PC-3 (cell line): ENCODE measurements around the gene ARHGAP28. TPM values are rescaled to one million over a fixed set of nuclear protein-coding genes. Genes with fewer than 3 reads are reported as not detected.
"Not testable (repeated sequence)": the region's sequence is repeated elsewhere in the genome, so short reads cannot be mapped to it uniquely, and the experiment has no call there.

Source experiments
- ATAC-seq: fragments of 200-7000 bp; cut with Tn5 transposase; 2 replicates; pipeline ENCODE4 v1.9.1; 2020; ENCODE audit warnings: mild to moderate bottlenecking, moderate library complexity
- BruUV-seq: library from RNA; stranded (reverse); fragments of 400-500 nt; replicated peaks from 2 replicates; lab custom pipeline; 2021; lab: Mats Ljungman, UMichigan
- CTCF ChIA-PET: fragments of 300-600 bp; sonication (Branson Sonifier 250); formaldehyde crosslinking; loops from one replicate; lab custom pipeline; 2022; ENCODE audit warnings: antibody characterized with exemption; lab: Charles Lee
- POLR2A ChIA-PET: fragments of 300-600 bp; sonication (Branson Sonifier 250); formaldehyde crosslinking; loops from one replicate; lab custom pipeline; 2022; ENCODE audit warnings: antibody characterized with exemption; ENCODE audit not compliant: unreplicated experiment; lab: Charles Lee
- DNase-seq: peaks from one replicate; pipeline ENCODE4 v3.0.0-alpha.2; 2015
- H2AFZ ChIP-seq: fragments of 300-600 bp; sonication (generic); 2 replicates; pipeline ENCODE4 v1.6.0; 2016; ENCODE audit warnings: antibody characterized with exemption, low read length
- H3F3A ChIP-seq: fragments of 300-600 bp; sonication (generic); one replicate; pipeline ENCODE4 v1.6.0; 2017; ENCODE audit warnings: antibody characterized with exemption, low read length, control low read depth, mild to moderate bottlenecking; ENCODE audit not compliant: unreplicated experiment
- H3K27ac ChIP-seq: fragments of 300-600 bp; sonication (generic); 2 replicates; pipeline ENCODE4 v1.5.1; 2016; ENCODE audit warnings: mild to moderate bottlenecking, low read length
- H3K27me3 ChIP-seq: fragments of 300-600 bp; sonication (generic); 2 replicates; pipeline ENCODE4 v1.6.1; 2016; ENCODE audit warnings: low read length, mixed read lengths
- H3K36me3 ChIP-seq: fragments of 300-600 bp; sonication (generic); 2 replicates; pipeline ENCODE4 v1.6.1; 2016; ENCODE audit warnings: low read depth, mixed run types, low read length, mixed read lengths
- H3K4me1 ChIP-seq: fragments of 300-600 bp; sonication (generic); 2 replicates; pipeline ENCODE4 v1.5.1; 2016; ENCODE audit warnings: low read length; ENCODE audit not compliant: insufficient read depth
- H3K4me2 ChIP-seq: fragments of 300-600 bp; sonication (generic); 2 replicates; pipeline ENCODE4 v1.6.0; 2016; ENCODE audit warnings: low read length
- H3K4me3 ChIP-seq: fragments of 300-600 bp; sonication (generic); 2 replicates; pipeline ENCODE4 v1.5.1; 2016; ENCODE audit warnings: mild to moderate bottlenecking, low read length, mixed read lengths
- H3K79me2 ChIP-seq: fragments of 300-600 bp; sonication (generic); 2 replicates; pipeline ENCODE4 v1.6.1; 2017; ENCODE audit warnings: low read length, mixed read lengths
- H3K9ac ChIP-seq: fragments of 300-600 bp; sonication (generic); 2 replicates; pipeline ENCODE4 v1.6.0; 2016; ENCODE audit warnings: mild to moderate bottlenecking, low read length
- H3K9me2 ChIP-seq: fragments of 300-600 bp; sonication (generic); replicated peaks from 2 replicates; pipeline ENCODE4 v1.6.1; 2016; ENCODE audit warnings: mixed run types, low read length, mixed read lengths
- H3K9me3 ChIP-seq: fragments of 300-600 bp; sonication (generic); 2 replicates; pipeline ENCODE4 v1.6.1; 2016; ENCODE audit warnings: low read length, mixed read lengths
- H4K20me1 ChIP-seq: fragments of 300-600 bp; sonication (generic); 2 replicates; pipeline ENCODE4 v1.6.1; 2016; ENCODE audit warnings: low read length, mixed read lengths
- EZH2 ChIP-seq: fragments of 300-600 bp; sonication (generic); IDR thresholded peaks from one replicate; pipeline ENCODE4 v1.6.1; 2017; ENCODE audit warnings: antibody characterized with exemption, mild to moderate bottlenecking, low read length; ENCODE audit not compliant: unreplicated experiment
- EZH2phosphoT487 ChIP-seq: fragments of 300-600 bp; sonication (generic); IDR thresholded peaks from 2 replicates; pipeline ENCODE4 v1.6.1; 2018; ENCODE audit warnings: mild to moderate bottlenecking, antibody characterized with exemption, low read length, borderline replicate concordance
- intact Hi-C: fragments of 100-400 bp; cut with micrococcal nuclease; formaldehyde crosslinking; loops from 2 replicates; pipeline ENCODE4 v1.9.0; 2023
- total RNA-seq: library from RNA; depleted of rRNA; stranded (reverse); fragments of >200 nt; gene quantifications from 2 replicates; pipeline ENCODE4 v1.2.3, GENCODE V29; 2014
- TF ChIP-seq, protein P1 (sequence below): fragments of 300-600 bp; sonication (generic); conservative IDR thresholded peaks from 2 replicates; pipeline ENCODE4 v1.5.1; 2017; ENCODE audit warnings: antibody characterized with exemption, low read depth, mild to moderate bottlenecking, low read length

Gene ARHGAP28
- total RNA-seq, 1 experiment from 2014 or later: 10.0 TPM

DNA sequence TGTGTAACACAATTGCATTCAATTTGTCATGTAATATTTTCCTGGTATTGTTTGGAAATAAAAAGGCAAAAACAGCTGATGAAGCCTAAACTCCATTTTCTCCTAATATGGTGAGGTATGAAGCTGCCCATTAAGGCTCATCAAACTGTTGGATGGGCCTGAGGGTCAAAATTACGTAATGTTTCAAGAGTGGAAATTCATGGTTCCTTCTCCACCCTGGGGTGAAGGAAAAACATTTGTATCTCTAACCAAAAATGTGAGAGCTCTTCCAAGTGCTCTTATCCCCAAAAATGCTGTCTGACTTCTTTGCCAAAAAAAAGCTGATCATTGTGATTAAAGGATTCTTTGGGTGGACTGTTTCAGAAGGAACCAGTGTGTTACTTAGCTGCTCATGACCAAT is 91.8 kb downstream of the ARHGAP28 start:
- ChIA-PET POLR2A (no interaction called here), CTCF (no interaction called here)
- TF ChIP-seq EZH2phosphoT487: no peak
- TF ChIP-seq EZH2: no peak
- TF ChIP-seq, protein P1, sequence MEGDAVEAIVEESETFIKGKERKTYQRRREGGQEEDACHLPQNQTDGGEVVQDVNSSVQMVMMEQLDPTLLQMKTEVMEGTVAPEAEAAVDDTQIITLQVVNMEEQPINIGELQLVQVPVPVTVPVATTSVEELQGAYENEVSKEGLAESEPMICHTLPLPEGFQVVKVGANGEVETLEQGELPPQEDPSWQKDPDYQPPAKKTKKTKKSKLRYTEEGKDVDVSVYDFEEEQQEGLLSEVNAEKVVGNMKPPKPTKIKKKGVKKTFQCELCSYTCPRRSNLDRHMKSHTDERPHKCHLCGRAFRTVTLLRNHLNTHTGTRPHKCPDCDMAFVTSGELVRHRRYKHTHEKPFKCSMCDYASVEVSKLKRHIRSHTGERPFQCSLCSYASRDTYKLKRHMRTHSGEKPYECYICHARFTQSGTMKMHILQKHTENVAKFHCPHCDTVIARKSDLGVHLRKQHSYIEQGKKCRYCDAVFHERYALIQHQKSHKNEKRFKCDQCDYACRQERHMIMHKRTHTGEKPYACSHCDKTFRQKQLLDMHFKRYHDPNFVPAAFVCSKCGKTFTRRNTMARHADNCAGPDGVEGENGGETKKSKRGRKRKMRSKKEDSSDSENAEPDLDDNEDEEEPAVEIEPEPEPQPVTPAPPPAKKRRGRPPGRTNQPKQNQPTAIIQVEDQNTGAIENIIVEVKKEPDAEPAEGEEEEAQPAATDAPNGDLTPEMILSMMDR: no peak
- intact Hi-C loops: no loop called here
- H3K9me3 ChIP-seq: no peaks in the 10 kb centered on the region
- ATAC-seq: no peak
- H3K4me2 ChIP-seq: no peak overlapping the region
- no peaks in the 10 kb centered on the region for H3K27me3 ChIP-seq
- no peaks in the 10 kb centered on the region for H3K9me2 ChIP-seq
- H4K20me1 ChIP-seq: no peaks in the 10 kb centered on the region
- H2AFZ ChIP-seq: no peak overlapping the region
- no peaks in the 10 kb centered on the region for H3K36me3 ChIP-seq
- no peaks in the 10 kb centered on the region for H3K4me1 ChIP-seq
- H3K4me3 ChIP-seq: no peak overlapping the region
- no peaks in the 10 kb centered on the region for H3F3A ChIP-seq
- BruUV-seq: no TSS peak
- no peak overlapping the region for H3K9ac ChIP-seq
- H3K79me2 ChIP-seq: no peaks in the 10 kb centered on the region
- no peak for DNase-seq
- no peak overlapping the region for H3K27ac ChIP-seq

DNA sequence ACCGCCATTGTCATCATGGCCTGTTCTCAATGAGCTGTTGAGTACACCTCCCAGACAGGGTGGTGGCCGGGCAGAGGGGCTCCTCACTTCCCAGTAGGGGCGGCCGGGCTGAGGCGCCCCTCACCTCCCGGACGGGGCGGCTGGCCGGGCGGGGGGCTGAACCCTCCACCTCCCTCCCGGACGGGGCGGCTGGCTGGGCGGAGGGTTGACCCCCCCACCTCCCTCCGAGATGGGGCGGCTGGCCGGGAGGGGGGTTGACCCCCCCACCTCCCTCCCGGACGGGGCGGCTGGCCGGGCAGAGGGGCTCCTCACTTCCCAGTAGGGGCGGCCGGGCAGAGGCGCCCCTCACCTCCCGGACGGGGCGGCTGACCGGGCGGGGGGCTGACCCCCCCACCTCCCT is 97.6 kb downstream of the ARHGAP28 start:
- H3F3A ChIP-seq, H4K20me1 ChIP-seq, ATAC-seq, H3K27ac ChIP-seq, H3K4me1 ChIP-seq, H3K79me2 ChIP-seq, POLR2A ChIA-PET, H3K4me2 ChIP-seq, H3K27me3 ChIP-seq, H2AFZ ChIP-seq, CTCF ChIA-PET, DNase-seq, intact Hi-C loops, H3K36me3 ChIP-seq, H3K9ac ChIP-seq, H3K9me3 ChIP-seq, H3K4me3 ChIP-seq, H3K9me2 ChIP-seq, BruUV-seq: not testable (repeated sequence)

DNA sequence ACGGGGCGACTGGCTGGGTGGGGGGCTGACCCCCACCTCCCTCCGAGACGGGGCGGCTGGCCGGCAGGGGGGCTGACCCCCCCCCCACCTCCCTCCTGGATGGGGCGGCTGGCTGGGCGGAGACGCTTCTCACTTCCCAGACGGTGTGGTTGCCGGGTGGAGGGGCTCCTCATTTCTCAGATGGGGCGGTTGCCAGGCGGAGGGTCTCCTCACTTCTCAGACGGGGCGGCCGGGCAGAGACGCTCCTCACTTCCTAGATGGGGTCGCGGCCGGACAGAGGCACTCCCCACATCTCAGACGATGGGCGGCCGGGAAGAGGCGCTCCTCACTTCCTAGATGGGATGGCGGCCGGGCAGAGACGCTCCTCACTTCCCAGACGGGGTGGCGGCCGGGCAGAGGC is 98.0 kb downstream of the ARHGAP28 start:
- H3K36me3 ChIP-seq, H3F3A ChIP-seq, H3K4me2 ChIP-seq, intact Hi-C loops, POLR2A ChIA-PET, DNase-seq, H3K79me2 ChIP-seq, H3K9ac ChIP-seq, H3K4me1 ChIP-seq, H3K27ac ChIP-seq, H3K27me3 ChIP-seq, H3K9me3 ChIP-seq, BruUV-seq, ATAC-seq, H2AFZ ChIP-seq, H3K9me2 ChIP-seq, H4K20me1 ChIP-seq, H3K4me3 ChIP-seq: not testable (repeated sequence)
- CTCF ChIA-PET: interaction anchor here (0.8 kb wide), 1 partner anchor 224 kb away, joined by 3 read pairs; no protein-coding TSS in a partner anchor

DNA sequence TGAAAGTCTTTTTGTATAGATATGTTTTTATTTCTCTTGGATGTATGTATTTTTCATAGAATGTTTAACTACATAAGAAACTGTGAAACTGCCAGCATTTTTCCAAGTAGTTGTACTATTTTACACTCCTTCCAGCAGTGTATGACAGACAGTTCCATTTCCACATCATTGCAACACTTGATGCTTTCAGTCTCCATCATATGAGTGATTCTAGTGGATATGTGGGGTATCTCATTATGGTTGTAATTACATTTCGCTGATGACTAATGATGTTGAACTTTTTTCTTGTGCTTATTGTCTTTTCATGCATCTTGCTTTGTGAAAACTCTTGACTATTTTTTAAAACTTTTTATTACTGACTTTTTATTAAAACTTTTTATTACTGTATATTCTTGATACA is 101.4 kb downstream of the ARHGAP28 start:
- Histone ChIP-seq H3K9me3 (no peaks in the 10 kb centered on the region), H3K27me3 (no peaks in the 10 kb centered on the region), H3K79me2 (no peaks in the 10 kb centered on the region), H3K36me3 (no peaks in the 10 kb centered on the region), H3K4me2 (no peak overlapping the region), H3K9ac (no peak overlapping the region), H3K4me3 (no peak overlapping the region), H3K4me1 (peaks cover 8% of the 10 kb centered on the region), H3K9me2 (no peaks in the 10 kb centered on the region), H2AFZ (no peak overlapping the region), H3F3A (no peaks in the 10 kb centered on the region), H4K20me1 (no peaks in the 10 kb centered on the region), H3K27ac (no peak overlapping the region)
- DNase-seq (no peak), ATAC-seq (no peak)
- ChIA-PET POLR2A (no interaction called here), CTCF (no interaction called here)
- BruUV-seq: no TSS peak
- intact Hi-C loops: no loop called here
- TF ChIP-seq EZH2phosphoT487 (no peak), EZH2 (no peak)
- TF ChIP-seq, protein P1: no peak
